Effector memory CD8-positive, alpha-beta T cell (primary cell): ENCODE measurements around the gene PON1.

ENCODE experiments used
- ATAC-seq: fragments of 150-1000 bp; cut with Tn5 transposase; replicated peaks from 2 replicates; pipeline ENCODE4 v1.10.0; 2021; ENCODE audit warnings: mild to moderate bottlenecking, moderate library complexity
- DNase-seq, 3 experiments: peaks; one replicate each; pipeline ENCODE4 v3.0.0; 2021
- H3K27ac Mint-ChIP-seq, 2 donors: one replicate each; pipeline ENCODE4 v1.8.0; 2022; ENCODE audit warnings: mild to moderate bottlenecking in 2 of 2, mixed read lengths in 2 of 2, moderate library complexity in 2 of 2
- H3K27me3 Mint-ChIP-seq, 2 donors: one replicate each; pipeline ENCODE4 v1.8.0; 2022; ENCODE audit warnings: mixed read lengths in 2 of 2
- H3K36me3 Mint-ChIP-seq: one replicate; pipeline ENCODE4 v1.8.0; 2022; ENCODE audit warnings: mild to moderate bottlenecking, moderate library complexity, mixed read lengths; ENCODE audit not compliant: insufficient read depth
- H3K4me1 Mint-ChIP-seq, 2 donors: one replicate each; pipeline ENCODE4 v1.8.0; 2022; ENCODE audit warnings: low read depth in 2 of 2, mixed read lengths in 2 of 2
- H3K4me3 Mint-ChIP-seq, 2 donors: one replicate each; pipeline ENCODE4 v1.8.0; 2022; ENCODE audit warnings: mild to moderate bottlenecking in 2 of 2, mixed read lengths in 2 of 2, moderate library complexity in 2 of 2
- H3K9me3 Mint-ChIP-seq, 2 donors: one replicate each; pipeline ENCODE4 v1.8.0; 2022; ENCODE audit warnings: mixed read lengths in 2 of 2

The PON1 gene

DNA sequence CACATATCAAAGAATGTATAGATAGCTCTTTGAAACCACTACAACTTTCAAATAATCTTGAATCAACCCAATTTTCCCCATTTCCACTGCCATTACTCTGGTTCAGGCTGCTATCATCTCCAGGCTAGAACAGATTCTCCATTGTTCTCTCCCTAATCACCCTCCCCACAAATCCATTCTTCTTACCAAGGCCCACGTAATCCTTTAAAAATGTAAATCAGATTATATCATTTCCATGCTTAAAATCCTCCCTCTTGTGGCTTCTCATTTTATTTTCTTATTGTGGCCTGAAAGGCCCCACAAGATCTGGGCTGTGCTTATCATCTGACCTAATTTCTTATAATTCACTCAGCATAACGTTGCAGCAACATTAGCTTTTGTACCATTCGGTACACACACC is 3.0 kb upstream of the PON1 start:
- Mint-ChIP-seq H3K27me3 (peaks cover 12 to 16% of the 10 kb centered on the region in 2 donors), H3K36me3 (no peaks in the 10 kb centered on the region), H3K4me1 (peaks cover 10 to 15% of the 10 kb centered on the region in 2 donors), H3K9me3 (no peaks in the 10 kb centered on the region), H3K4me3 (no peak overlapping the region), H3K27ac (no peak overlapping the region)
- no peak for DNase-seq
- ATAC-seq, result no peak

DNA sequence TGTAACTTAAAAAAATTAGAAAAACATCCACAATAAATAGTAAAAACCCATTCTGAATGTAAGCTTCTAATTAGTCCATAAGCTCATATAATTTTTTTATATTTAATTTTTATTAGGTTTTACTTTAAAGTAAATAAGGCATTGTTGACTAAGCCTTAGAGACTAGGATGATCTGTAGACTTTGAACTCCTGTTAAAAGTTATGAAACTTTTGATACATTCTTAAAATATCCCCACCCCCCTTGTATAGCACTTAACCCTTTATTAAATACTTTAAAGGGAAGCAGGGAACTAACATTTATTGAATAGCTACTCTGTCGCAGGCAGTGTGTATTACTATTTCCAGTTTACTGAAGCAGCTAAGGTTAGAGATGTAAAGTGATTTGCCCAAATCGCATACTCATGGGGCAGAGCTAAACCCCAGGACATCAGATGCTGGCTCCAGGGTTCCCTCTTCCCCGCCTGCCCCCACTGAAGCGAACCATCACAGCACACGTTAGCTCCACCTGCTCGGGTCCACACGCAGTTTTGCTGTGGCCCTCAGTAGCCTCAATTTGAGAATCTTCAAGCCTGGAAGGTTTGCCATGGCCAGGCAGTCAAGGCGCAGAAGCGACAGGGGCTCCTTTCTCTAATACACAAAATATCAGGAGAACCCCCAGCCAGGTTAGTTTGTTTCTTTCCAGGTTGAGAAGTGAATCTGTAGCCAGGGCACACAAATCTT is 762 bp downstream of the PON1 start:
- ATAC-seq (no peak), DNase-seq (no peak)
- H3K9me3 Mint-ChIP-seq, result no peaks in the 10 kb centered on the region
- peaks cover 12 to 16% of the 10 kb centered on the region in 2 donors for H3K27me3 Mint-ChIP-seq
- H3K36me3 Mint-ChIP-seq, result no peaks in the 10 kb centered on the region
- no peak overlapping the region for H3K4me3 Mint-ChIP-seq
- H3K4me1 Mint-ChIP-seq, result peaks cover 0 to 3% of the 10 kb centered on the region in 2 donors
- no peak overlapping the region for H3K27ac Mint-ChIP-seq

DNA sequence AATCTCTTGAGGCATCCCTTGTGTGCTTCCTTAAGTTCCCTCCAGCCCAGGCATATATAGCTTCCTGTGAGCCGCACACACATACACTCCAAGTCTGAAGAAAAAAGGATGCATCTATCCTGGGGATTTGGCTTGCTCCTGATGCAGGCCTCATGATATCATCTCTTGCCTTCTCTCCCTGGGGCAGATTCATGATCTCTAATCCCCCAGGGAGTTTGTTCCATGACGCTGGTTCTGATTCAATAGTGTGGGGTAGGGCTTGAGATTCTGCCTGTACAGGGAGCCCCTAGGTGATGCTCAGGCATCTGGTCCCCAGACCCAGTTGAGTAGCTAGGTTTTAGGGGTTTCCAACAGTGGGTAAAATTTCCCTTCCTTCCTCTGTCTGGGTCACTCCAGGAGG is 1.5 kb downstream of the PON1 start:
- Mint-ChIP-seq H3K27me3 (peaks cover 12 to 16% of the 10 kb centered on the region in 2 donors), H3K36me3 (no peaks in the 10 kb centered on the region), H3K4me3 (no peak overlapping the region), H3K9me3 (no peaks in the 10 kb centered on the region), H3K4me1 (peaks cover 0 to 3% of the 10 kb centered on the region in 2 donors), H3K27ac (no peak overlapping the region)
- ATAC-seq (no peak), DNase-seq (no peak)

DNA sequence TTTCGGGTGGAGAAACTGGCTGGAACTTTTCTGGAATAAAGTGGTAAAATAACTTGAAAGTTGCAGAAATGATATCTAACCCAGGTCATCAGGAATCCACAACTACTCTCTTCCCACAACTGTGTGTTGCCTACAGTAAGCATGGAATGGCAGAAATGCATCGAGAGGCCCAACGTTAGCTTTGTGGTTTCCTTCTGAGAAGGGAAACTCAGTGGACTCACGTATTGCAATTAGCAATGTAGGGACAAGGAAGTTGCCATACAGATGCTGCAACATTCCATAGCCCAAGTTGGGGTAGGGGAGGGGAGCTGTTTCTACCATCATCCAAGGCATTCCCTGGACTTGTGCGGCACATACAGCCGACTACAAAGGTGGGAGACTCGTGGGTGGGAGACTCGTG is 1.9 kb downstream of the PON1 start:
- Mint-ChIP-seq H3K27me3 (peaks cover 12 to 16% of the 10 kb centered on the region in 2 donors), H3K4me3 (no peak overlapping the region), H3K4me1 (peaks cover 0 to 3% of the 10 kb centered on the region in 2 donors), H3K9me3 (no peaks in the 10 kb centered on the region), H3K27ac (no peak overlapping the region), H3K36me3 (no peaks in the 10 kb centered on the region)
- ATAC-seq (no peak), DNase-seq (no peak)

DNA sequence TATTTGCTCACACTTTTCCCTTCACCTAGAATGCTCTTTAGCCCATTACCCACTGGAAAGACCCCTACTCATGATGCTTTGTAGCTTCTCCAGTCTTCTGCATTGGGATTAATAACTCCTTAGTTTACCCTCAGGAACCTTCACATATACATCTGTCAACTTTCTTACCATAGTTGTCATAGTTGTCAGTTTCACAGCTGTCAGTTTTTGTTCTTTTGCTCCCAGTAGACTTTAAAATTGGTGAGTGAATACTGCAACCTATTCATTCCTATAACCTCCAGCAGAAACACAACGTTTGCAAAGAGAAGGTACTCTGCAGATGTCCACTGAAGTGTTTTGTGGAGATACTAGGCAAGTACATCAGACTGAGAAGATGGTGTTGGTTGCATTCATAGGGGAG is 2.6 kb downstream of the PON1 start:
- DNase-seq, result no peak
- ATAC-seq, result no peak
- Mint-ChIP-seq H3K4me3 (no peak overlapping the region), H3K36me3 (no peaks in the 10 kb centered on the region), H3K27ac (no peak overlapping the region), H3K27me3 (peaks cover 12 to 16% of the 10 kb centered on the region in 2 donors), H3K9me3 (no peaks in the 10 kb centered on the region), H3K4me1 (peaks cover 0 to 3% of the 10 kb centered on the region in 2 donors)

DNA sequence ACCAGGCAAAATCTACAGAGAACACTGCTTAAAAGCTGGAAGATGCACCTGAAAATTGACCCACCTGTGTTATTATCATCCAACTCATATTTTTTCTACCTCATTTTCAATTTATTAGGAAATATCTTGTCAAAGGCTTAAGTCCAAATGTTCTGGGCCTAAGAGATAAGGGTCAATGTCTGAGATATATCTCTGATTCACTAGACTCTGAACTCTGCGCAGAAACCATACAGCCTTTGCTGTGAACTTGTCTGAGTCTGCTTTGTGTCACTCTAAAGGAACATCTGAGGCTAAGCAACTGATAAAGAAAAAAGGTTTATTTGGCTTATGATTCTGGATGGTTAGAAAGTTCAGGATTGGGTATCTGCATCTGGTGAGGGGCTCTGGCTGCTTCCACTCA is 3.7 kb downstream of the PON1 start:
- DNase-seq (no peak), ATAC-seq (no peak)
- H3K4me3 Mint-ChIP-seq, result no peak overlapping the region
- no peaks in the 10 kb centered on the region for H3K36me3 Mint-ChIP-seq
- peaks cover 0 to 3% of the 10 kb centered on the region in 2 donors for H3K4me1 Mint-ChIP-seq
- peaks cover 11 to 12% of the 10 kb centered on the region in 2 donors for H3K27me3 Mint-ChIP-seq
- H3K27ac Mint-ChIP-seq, result no peak overlapping the region
- no peaks in the 10 kb centered on the region for H3K9me3 Mint-ChIP-seq

DNA sequence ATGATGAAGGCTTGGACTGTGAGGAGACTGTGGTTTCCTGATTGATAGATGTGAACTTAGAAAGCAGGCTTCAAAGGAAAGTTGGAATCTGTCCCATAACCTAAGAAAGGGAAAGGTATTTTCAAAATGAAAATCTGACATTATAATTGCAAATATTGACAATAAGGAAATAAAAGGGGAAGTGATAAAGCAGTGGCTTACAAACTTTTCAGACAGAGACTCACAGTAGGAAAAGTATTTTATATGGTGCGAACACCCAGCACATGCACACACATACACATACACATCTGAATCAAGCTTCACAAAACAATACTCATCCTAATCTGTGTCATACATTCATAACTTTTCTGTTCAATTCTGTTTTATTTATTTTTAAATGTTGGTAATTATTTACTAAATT is 4.8 kb downstream of the PON1 start:
- Mint-ChIP-seq H3K4me1 (no peaks in the 10 kb centered on the region), H3K4me3 (no peak overlapping the region), H3K27me3 (peaks cover 1 to 7% of the 10 kb centered on the region in 2 donors), H3K36me3 (no peaks in the 10 kb centered on the region), H3K9me3 (no peaks in the 10 kb centered on the region), H3K27ac (no peak overlapping the region)
- no peak for ATAC-seq
- no peak for DNase-seq

DNA sequence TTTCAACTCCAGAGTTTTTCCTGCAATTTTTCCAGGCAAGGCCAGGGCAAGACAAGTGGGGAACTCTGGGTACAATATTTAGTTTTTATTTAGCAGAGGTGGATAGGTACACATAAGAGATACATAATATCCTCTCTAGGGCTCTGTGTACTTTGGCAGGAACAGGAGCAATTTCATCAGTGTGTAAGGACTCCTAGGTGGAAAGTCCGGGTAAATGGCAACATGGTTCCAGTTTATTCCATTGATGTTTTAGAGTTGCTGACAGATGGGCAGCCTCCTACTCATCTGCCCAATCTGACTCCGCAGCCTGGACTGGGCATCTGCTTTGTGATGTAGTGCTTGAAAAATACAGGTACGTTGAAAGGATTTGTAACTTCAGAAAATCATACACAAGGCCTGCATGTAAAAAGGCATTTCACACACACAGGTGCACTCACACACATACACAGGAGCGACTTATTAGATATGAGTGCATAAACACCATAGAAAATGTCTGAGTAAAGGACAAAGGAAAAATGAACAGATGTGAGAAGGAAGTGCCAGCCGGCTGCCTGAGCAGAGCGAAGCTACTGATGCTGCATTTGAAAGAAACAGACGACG is 5.7 kb downstream of the PON1 start:
- Mint-ChIP-seq H3K4me1 (no peaks in the 10 kb centered on the region), H3K4me3 (no peak overlapping the region), H3K27ac (no peak overlapping the region), H3K9me3 (no peaks in the 10 kb centered on the region), H3K27me3 (peaks cover 11 to 17% of the 10 kb centered on the region in 2 donors), H3K36me3 (no peaks in the 10 kb centered on the region)
- ATAC-seq (no peak), DNase-seq (no peak)

DNA sequence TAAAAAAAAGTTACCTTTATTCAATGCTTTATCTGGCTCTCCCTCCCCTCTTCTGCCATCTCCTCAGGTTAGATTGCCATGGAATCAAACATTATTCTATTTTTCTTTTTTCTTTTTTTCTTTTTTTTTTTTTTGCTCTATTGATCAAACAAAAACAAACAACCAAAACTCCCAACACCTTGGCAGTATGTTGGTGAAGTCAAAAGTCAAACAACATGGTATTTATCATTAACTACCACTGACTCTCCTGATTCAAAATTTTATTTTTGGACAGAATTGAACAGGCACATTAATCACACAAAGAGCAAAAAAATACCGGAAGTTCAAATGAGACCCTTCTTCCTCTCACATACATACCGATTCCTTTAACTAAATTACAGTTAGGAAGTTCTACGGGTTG is 6.4 kb downstream of the PON1 start:
- H3K9me3 Mint-ChIP-seq, result no peaks in the 10 kb centered on the region
- no peak overlapping the region for H3K27ac Mint-ChIP-seq
- H3K4me3 Mint-ChIP-seq, result no peak overlapping the region
- ATAC-seq, result no peak
- DNase-seq, result no peak
- peaks cover 17 to 20% of the 10 kb centered on the region in 2 donors for H3K27me3 Mint-ChIP-seq
- no peaks in the 10 kb centered on the region for H3K36me3 Mint-ChIP-seq
- H3K4me1 Mint-ChIP-seq, result no peaks in the 10 kb centered on the region

DNA sequence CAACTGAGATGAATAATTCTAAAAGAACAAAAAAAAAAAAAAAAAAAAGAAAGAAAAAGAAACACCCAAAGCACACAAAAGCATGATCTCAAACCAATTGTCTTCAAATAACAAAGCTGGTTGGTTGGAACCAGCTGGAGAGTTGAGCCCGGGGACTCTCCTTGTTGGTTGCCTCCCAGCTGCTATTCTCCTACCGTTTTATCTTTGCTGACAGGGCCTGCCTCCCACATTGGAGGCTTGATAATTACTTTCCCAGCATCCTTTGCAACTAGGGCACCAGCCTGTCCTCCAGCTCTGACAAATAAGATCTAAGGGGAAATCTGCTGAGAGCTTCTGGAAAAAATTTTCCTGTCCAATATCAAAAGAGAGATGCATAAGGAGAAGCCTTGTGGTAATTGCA is 6.8 kb downstream of the PON1 start:
- H3K9me3 Mint-ChIP-seq, result no peaks in the 10 kb centered on the region
- no peak overlapping the region for H3K4me3 Mint-ChIP-seq
- H3K27me3 Mint-ChIP-seq, result peaks cover 21 to 24% of the 10 kb centered on the region in 2 donors
- no peak overlapping the region for H3K27ac Mint-ChIP-seq
- DNase-seq, result no peak
- no peaks in the 10 kb centered on the region for H3K36me3 Mint-ChIP-seq
- ATAC-seq, result no peak
- no peaks in the 10 kb centered on the region for H3K4me1 Mint-ChIP-seq

DNA sequence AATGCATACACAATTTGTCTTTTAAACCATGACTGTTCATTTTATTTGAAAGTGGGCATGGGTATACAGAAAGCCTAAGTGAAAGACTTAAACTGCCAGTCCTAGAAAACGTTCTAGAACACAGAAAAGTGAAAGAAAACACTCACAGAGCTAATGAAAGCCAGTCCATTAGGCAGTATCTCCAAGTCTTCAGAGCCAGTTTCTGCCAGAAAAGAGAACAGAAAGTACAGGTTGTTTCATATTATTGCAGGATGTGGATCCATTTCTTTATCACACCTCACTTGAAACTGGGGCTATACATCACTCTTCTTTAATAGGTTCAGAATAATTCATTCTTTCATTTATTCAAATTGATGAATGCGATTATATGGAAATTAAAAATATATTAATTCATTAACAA is 7.7 kb downstream of the PON1 start:
- H3K36me3 Mint-ChIP-seq, result no peaks in the 10 kb centered on the region
- ATAC-seq (no peak), DNase-seq (no peak)
- peaks cover 28 to 29% of the 10 kb centered on the region in 2 donors for H3K27me3 Mint-ChIP-seq
- H3K27ac Mint-ChIP-seq, result no peak overlapping the region
- no peaks in the 10 kb centered on the region for H3K4me1 Mint-ChIP-seq
- no peak overlapping the region for H3K4me3 Mint-ChIP-seq
- H3K9me3 Mint-ChIP-seq, result no peaks in the 10 kb centered on the region

DNA sequence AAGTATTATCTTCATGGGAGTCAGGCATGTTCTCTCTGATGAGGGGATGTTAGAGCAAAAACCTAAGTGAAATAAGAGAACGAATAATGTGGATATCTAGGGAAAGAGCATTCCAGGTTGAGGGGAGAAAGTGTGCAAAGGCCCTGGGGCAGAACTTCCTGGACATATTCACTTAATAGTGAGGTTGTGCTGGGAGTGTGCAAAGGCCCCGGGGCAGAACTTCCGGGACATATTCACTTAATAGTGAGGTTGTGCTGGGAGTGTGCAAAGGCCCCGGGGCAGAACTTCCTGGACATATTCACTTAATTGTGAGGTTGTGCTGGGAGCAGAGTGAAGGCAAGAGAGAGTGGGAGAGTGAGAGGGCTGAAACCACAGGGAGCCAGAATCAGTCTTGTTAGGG is 11.8 kb downstream of the PON1 start:
- no peak overlapping the region for H3K4me3 Mint-ChIP-seq
- no peaks in the 10 kb centered on the region for H3K36me3 Mint-ChIP-seq
- peaks cover 51 to 57% of the 10 kb centered on the region in 2 donors for H3K27me3 Mint-ChIP-seq
- no peaks in the 10 kb centered on the region for H3K9me3 Mint-ChIP-seq
- H3K27ac Mint-ChIP-seq, result no peak overlapping the region
- no peak for DNase-seq
- no peak for ATAC-seq
- no peaks in the 10 kb centered on the region for H3K4me1 Mint-ChIP-seq

DNA sequence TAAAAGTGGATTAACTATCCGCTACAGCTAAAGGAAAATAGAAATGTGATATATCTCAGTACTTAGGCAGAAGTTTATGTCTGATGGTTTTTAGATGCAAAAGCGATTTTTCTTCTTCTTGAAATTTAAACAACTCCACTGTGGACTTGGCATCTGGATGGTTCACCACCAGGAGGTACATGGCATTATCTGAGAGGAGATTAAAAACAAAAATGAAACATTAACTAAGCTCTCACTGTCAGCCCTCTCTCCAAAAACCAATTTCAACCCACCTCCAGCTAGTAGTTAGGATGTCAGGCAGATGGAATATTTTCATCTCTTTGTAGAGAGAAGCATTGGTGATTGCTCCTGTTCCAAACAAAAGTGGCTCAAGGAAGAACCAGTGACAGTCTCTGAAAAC is 12.9 kb downstream of the PON1 start:
- Mint-ChIP-seq H3K36me3 (no peaks in the 10 kb centered on the region), H3K9me3 (no peaks in the 10 kb centered on the region), H3K4me1 (no peaks in the 10 kb centered on the region), H3K27ac (no peak overlapping the region), H3K4me3 (no peak overlapping the region), H3K27me3 (peaks cover 51 to 61% of the 10 kb centered on the region in 2 donors)
- DNase-seq (no peak), ATAC-seq (no peak)

DNA sequence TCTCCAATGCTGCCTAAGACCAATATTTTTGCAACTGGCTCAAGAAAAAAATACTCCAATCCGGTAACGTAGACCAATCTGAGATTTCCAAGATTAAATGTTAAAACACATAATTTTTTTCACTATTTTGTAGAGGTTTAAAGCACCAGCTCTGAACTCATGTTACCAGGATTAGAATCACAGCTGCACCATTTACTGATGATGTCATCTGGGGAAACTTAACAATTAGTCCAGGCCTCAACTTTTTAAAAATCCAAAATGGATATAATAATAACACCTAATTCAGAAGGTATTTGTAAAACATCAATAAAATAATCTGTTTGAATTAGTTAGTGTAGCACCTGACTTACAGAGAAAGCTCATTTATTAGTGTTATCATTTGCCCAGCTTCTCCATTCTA is 14.4 kb downstream of the PON1 start:
- Mint-ChIP-seq H3K27ac (no peak overlapping the region), H3K9me3 (no peaks in the 10 kb centered on the region), H3K4me1 (no peaks in the 10 kb centered on the region), H3K4me3 (no peak overlapping the region), H3K36me3 (no peaks in the 10 kb centered on the region), H3K27me3 (peaks cover 55 to 73% of the 10 kb centered on the region in 2 donors)
- ATAC-seq, result no peak
- no peak for DNase-seq
